GM12865 (cell line): ENCODE measurements around the gene IGSF9B.
A peak's percentile ranks its signal among the peaks of the same experiment; 100 is the strongest.

Experiments
- DNase-seq: peaks from one replicate; pipeline ENCODE4 v3.0.0; 2010; ENCODE audit warnings: low read depth
- H3K4me3 ChIP-seq: 2 replicates; pipeline ENCODE4 v1.5.1; 2011; ENCODE audit warnings: mild to moderate bottlenecking, low read depth, low read length, control low read depth
- CTCF ChIP-seq: IDR thresholded peaks from 2 replicates; pipeline ENCODE4 v1.5.1; 2011; ENCODE audit warnings: low read length, control low read depth, low read depth, inconsistent platforms; ENCODE audit not compliant: insufficient read depth; ENCODE audit errors: missing control alignments

The IGSF9B gene

GRCh38 chr11:133916784-133917440 lies 39.9 kb downstream of the IGSF9B start:
- TF ChIP-seq CTCF = no peak
- DNase-seq = no peak
- H3K4me3 ChIP-seq = no peak overlapping the region

- no peak for DNase-seq
- TF ChIP-seq CTCF = no peak
- no peak overlapping the region for H3K4me3 ChIP-seq
Measured at GRCh38 chr11:133913761-133914160, 43.0 kb downstream of the IGSF9B start.

GRCh38 chr11:133911171-133911570 lies 45.6 kb downstream of the IGSF9B start:
- no peak for DNase-seq
- TF ChIP-seq CTCF = peak; percentile 25
- no peak overlapping the region for H3K4me3 ChIP-seq

GRCh38 chr11:133910101-133910500 lies 46.7 kb downstream of the IGSF9B start:
- TF ChIP-seq CTCF = no peak
- DNase-seq = no peak
- no peak overlapping the region for H3K4me3 ChIP-seq

GRCh38 chr11:133908827-133909226 lies 47.9 kb downstream of the IGSF9B start:
- no peak for TF ChIP-seq CTCF
- DNase-seq = no peak
- H3K4me3 ChIP-seq = no peak overlapping the region

GRCh38 chr11:133907841-133908241 lies 48.9 kb downstream of the IGSF9B start:
- no peak for DNase-seq
- no peak overlapping the region for H3K4me3 ChIP-seq
- TF ChIP-seq CTCF = no peak

- TF ChIP-seq CTCF = no peak
- no peak for DNase-seq
- no peak overlapping the region for H3K4me3 ChIP-seq
Measured at GRCh38 chr11:133907216-133907615, 49.6 kb downstream of the IGSF9B start.
